ENCODE measurements around the gene PMS1.

DNA sequence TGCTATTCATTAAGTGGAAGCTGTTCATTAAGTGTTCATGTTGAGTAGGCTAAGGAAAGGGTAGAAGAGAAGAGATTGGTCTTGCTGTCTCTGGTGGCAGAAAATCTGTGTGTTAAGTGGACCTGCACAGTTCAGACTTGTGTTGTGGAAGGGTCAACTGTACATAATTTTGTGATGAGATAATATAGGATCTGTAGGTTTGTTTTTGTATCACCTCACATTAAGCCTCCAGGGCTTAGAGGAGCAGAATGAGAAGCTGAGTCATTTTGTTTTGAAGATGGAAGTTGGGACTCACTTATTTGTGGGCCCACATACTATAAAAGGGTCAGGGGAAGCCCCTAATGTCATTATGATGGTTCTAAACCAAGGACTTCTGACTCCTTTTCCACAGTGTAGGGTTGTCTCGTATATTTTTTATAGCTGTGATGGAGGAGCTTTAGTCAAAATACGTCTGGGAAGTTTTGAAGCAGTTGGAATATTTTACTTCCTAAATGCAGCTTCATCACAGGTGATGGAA lies 18.2 kb downstream of the PMS1 start:
- TF ChIP-seq ZNF274 (IDR thresholded peaks at IDR 0.05; ENCODE audit: low read depth, low read length) = no peak
- no peak for TF ChIP-seq SUZ12 (IDR thresholded peaks at IDR 0.05; ENCODE audit: extremely low read depth, insufficient read depth, insufficient read length)

Data from NT2/D1 (cell line).